RCC 7860 (cell line): ENCODE data around the gene STK35.
"Not testable (repeated sequence)": the region's sequence is repeated elsewhere in the genome, so short reads cannot be mapped to it uniquely, and the experiment has no call there.

ENCODE experiments used
- DNase-seq: peaks from one replicate; pipeline ENCODE4 v3.0.0-alpha.2; 2015; ENCODE audit warnings: low spot score
- FAIRE-seq: peaks from 2 replicates; lab custom pipeline; 2012; peaks lifted over from hg19 to GRCh38; lab: Jason Lieb, UNC

STK35 gene

GRCh38 chr20:2178318-2179232 lies 76.9 kb downstream of the STK35 start:
- DNase-seq (no peak), FAIRE-seq (no peak)

GRCh38 chr20:2179233-2179580 lies 77.6 kb downstream of the STK35 start:
- no peak for DNase-seq
- FAIRE-seq: no peak

- no peak for FAIRE-seq
- no peak for DNase-seq
Measured at GRCh38 chr20:2179949-2180348, 78.3 kb downstream of the STK35 start.

GRCh38 chr20:2183381-2183780 lies 81.8 kb downstream of the STK35 start:
- DNase-seq (no peak), FAIRE-seq (no peak)

GRCh38 chr20:2184933-2185332 lies 83.3 kb downstream of the STK35 start:
- FAIRE-seq, DNase-seq: not testable (repeated sequence)

- DNase-seq: no peak
- FAIRE-seq: no peak
Measured at GRCh38 chr20:2195614-2196013, 94.0 kb downstream of the STK35 start.

- no peak for FAIRE-seq
- no peak for DNase-seq
Measured at GRCh38 chr20:2197166-2197565, 95.5 kb downstream of the STK35 start.
